HL-60/S4 treated with phorbol 12-myristate 13-acetate at 8.2 ng/mL for 4 days and 3 days (cell line): ENCODE measurements around the gene MTCH2.
"Not testable (repeated sequence)": the region's sequence is repeated elsewhere in the genome, so short reads cannot be mapped to it uniquely, and the experiment has no call there.

Experiments
- in situ Hi-C: fragments of 300-500 bp; cut with MboI; formaldehyde crosslinking; loops from 2 replicates; pipeline ENCODE4 v1.15.0; 2022; ENCODE audit warnings: low sequenced_read_pairs

Gene MTCH2

DNA sequence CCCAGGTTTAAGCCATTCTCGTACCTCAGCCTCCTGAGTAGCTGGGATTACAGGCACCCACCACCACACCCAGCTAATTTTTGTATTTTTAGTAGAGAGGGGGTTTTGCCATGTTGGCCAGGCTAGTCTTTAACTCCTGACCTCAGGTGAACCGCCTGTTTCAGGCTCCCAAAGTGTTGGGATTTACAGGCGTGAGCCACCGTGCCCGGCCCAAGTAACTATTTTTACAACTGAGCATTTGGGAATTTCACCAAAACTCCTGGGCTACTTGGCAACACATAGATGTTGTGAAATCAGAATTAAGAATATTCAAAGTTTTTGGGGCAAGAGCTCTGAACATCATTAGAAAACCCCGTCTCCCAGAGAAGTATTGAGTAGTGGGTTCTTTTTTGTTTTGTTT, 1.9 kb downstream of the MTCH2 start:
- in situ Hi-C loops = not testable (repeated sequence)

DNA sequence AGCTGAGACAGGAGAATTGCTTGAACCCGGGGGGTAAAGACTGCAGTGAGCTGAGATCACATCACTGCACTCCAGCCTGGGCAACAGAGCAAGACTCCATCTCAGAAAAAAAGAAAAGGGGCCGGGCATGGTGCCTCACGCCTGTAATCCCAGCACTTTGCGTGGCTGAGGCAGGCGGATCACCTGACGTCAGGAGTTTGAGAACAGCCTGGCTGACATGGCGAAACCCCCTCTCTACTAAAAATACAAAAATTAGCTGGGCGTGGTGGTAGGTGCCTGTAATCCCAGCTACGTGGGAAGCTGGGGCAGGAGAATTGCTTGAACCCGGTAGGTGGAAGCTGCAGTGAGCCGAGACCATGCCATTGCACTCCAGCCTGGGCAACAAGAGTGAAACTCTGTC, 6.0 kb downstream of the MTCH2 start:
- in situ Hi-C loops = not testable (repeated sequence)

GRCh38 chr11:47631473-47631872, 10.9 kb downstream of the MTCH2 start:
- in situ Hi-C loops = no loop called here

DNA sequence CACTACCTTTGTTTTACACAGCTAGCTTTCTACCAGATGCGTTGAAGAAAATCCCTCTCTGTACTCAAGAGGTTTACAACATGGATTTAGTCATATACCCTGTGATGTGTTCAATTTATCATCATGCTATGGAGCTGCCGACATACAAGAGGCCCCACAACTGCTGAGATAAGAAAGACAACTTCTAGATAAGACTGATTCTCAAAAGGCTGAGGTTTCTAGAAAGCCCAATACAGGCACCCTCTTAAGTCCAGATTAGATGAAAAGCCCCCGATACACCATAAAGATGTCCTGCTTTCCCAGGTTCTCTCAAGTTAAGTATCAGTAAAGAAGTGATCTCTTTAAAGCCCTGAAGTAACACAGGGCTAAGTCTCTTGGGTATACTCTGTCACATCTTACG, 14.3 kb downstream of the MTCH2 start:
- in situ Hi-C loops = no loop called here

GRCh38 chr11:47626234-47626633, 16.1 kb downstream of the MTCH2 start:
- in situ Hi-C loops = no loop called here

DNA sequence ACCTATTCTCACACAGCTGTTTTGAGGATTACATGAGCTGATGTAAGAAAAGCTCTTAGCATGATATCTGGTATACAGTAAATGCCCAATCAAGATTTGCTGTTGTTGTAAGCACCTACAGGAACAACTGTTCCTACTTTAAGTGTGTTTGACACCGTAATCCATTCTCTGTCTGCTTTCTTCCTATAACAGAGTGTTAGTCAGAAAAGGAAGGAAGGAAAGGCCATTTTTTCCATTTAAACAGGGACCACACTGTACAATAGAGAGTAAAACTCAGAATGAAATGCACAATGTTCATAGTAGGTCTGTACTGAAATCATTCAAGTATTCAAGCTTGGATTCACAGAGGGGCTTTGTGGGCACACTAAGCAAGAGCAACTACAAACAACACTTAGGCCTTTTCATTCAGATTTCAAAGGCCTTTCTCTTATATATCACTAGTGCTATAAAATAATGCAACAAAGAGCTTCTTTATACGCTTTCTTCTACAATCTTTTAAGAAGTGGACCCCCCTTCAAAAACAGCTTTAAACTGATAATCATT, 21.5 kb downstream of the MTCH2 start:
- in situ Hi-C loops = no loop called here

DNA sequence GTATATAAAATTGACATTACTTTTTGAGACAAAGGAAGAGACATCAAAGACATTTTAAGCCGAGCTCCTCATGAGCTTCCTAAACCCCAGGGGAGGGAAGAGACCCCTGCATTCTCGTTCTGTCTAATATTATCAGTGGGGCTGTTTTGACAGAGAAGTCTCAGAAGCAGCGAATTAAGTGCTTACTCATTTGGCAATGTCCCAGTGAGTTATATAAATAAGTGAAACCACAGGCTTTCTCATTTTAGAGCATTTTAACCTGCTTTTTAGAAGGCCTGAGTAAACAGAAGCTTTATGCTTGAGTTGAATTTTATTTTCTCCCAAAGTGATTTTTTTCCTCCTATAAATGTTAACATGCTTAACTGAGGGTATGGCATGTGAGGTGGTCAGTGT, 24.9 kb downstream of the MTCH2 start:
- in situ Hi-C loops = no loop called here

DNA sequence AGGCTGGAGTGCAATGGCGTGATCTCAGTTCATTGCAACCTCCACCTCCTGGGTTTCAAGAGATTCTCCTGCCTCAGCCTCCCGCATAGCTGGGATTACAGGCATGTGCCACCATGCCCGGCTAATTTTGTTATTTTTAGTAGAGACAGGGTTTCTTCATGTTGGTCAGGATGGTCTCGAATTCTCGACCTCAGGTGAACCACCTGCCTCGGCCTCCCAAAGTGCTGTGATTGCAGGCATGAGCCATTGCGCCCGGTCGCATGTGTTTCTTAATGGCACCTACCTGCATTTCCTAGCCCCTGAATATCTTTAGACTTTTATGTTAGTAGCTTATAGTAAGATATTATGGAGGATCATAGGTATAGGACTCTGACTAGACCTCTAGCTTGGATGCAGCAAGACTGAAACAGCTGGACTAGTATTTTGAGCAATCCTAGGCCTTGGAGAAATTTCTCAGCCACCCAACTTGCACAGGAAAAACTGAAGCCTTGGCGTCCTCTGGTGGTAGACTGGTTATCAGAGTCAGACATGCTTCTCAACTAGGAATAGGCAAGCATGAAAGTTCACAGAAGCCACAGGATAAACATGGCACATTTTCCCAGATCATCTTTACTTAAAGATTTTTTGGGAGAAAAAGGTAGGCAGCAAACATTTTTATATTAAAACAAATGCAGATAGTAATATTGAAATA, 25.5 kb downstream of the MTCH2 start:
- in situ Hi-C loops = no loop called here

DNA sequence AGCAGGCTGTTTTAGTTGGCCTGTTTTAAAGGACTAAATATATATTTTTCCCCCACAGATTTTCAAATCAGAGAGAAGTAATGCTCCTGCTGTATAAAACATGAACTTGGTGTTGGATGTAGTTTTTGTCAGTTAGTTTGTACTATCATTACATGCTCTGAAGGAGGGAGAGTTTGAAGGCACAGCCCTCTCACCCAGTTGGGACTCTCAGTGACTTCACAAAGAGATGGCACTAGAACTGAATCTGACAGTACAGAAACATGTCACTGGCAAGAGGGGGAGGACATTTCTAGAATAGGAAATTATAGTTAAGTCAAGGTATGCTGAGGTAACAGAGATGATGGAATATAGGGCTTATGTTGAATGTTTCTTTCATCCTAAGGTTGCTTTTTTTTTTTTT, 27.1 kb downstream of the MTCH2 start:
- in situ Hi-C loops = no loop called here

- in situ Hi-C loops = no loop called here
These were observed 31.0 kb downstream of the MTCH2 start for GRCh38 chr11:47611348-47611794.

- in situ Hi-C loops = no loop called here
These were observed 32.7 kb downstream of the MTCH2 start for GRCh38 chr11:47609675-47610074.

DNA sequence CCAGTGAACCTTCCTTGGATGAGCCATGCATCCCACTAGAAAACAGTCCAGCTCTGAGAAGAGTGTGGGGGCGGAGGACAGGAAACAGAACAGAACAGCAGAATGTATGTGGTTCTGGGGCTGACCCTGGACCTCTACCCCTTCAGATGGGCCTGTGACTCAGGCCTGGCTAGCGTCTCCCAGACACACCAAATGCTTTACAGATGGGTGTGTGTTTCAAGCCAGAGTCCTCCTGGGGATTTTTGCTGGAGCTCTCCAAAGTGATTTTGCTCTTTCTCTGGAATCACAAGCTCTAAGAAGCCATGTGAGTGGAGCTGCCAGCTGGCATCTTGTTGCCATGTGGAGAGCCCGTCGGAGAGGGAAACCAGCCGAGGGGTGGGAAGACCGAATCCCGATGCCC, 35.0 kb downstream of the MTCH2 start:
- in situ Hi-C loops = no loop called here

- in situ Hi-C loops = no loop called here
These were observed 35.6 kb downstream of the MTCH2 start for GRCh38 chr11:47606731-47607130.

DNA sequence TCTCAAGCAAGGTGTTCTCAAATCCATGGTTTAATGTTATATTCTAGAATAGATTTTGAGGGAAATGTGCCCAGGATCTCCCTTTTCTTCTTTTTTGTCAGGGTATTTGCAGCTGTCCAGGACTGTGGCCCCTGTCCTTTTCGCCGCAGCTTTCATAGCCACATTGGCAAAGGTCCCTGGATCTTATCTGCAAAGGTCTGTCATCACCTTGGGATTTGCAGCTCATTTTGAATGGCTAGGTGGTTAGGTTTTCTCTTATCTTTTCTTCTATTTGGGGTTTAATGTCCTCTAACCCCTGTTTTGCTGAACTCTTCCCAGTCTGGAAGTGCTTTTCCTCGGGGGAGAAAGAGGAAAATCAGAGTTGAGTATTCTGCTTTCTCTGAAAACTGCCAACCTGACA, 36.4 kb downstream of the MTCH2 start:
- in situ Hi-C loops = no loop called here

GRCh38 chr11:47603295-47603694, 39.1 kb downstream of the MTCH2 start:
- in situ Hi-C loops = no loop called here

DNA sequence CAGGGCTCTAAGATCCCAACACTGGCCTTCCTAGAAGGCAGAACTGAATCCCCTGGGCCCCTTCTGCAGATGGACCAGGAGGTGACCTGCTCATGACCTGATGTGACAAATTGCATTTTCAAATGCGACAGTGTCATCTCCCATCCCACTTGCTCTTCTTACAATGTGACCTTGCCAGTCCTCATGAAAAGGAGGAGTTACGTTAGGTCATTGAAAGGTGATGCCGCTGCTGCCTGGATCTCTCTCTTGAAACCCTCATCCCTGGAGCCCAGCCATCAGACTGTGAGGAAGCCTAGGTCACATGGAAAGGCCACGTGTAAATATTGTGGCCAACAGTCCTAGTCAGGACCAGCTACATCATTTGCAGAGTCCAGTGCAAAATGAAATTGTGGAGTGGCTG, 42.5 kb downstream of the MTCH2 start:
- in situ Hi-C loops = no loop called here

DNA sequence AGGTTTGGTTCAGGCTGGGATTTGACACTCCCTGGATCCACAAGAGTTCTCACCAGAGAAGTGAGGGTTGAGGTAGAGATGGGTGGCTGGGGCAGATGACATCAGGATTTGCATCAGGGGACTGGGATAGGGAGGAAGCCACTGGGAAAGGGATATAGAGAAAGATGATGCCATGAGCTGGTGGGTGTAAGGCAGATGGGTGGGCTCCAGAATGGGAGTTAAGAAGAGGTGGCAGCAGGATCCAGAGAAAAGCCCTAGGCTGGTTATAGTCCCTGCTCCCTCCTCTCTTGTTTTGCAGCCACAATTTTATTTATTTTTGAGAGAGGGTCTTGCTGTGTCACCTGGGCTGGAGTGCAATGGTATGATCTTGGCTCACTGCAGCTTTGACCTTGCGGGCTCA, 46.4 kb downstream of the MTCH2 start:
- in situ Hi-C loops = no loop called here

DNA sequence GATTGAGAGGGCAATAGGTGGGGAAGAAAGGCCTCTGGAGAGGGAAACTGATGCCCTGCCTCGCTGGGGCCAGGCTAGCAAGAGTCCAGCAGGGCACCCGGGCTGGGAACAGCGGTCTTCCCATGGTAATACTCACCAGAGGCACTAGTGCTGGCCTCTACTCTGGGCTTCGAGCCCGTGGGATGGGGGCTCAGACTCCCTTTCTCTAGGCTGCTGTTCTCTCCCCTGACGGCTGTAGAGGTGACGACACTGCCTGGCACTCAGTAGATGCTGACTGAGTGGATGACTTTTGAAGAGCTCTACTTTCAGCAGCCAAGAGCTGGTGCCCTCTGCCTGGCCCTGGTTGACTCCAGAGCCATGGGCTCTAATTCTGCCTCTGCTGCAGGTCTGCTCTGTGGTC, 47.3 kb downstream of the MTCH2 start:
- in situ Hi-C loops = no loop called here

GRCh38 chr11:47593934-47594855, 48.2 kb downstream of the MTCH2 start, which contains the start of gene C1QTNF4:
TSS of gene C1QTNF4 (minus strand) at chr11:47594411. CDS start at chr11:47590810, 3,601 bp downstream.
- in situ Hi-C loops = no loop called here

- in situ Hi-C loops = no loop called here
These were observed 48.8 kb downstream of the MTCH2 start for GRCh38 chr11:47593492-47593933.

DNA sequence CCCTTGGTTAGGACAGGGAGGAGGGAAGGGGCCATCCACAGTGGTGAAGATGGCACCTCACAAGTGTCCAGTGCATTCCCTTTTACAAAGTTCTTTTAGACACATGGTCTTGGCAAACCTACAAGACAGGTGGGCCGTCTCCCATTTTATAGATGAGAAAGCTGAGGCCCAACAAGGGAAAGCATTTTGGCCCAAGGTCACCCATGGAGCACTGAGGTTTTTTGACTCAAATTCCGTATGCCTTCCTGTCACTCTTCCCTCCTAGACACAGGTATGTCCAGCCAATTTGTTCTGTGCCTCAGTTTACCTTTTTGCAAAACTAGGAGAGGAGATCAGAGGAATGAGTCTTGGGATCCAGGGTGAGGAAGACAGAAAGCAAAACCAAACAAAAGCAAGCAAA, 49.4 kb downstream of the MTCH2 start:
- in situ Hi-C loops = no loop called here

DNA sequence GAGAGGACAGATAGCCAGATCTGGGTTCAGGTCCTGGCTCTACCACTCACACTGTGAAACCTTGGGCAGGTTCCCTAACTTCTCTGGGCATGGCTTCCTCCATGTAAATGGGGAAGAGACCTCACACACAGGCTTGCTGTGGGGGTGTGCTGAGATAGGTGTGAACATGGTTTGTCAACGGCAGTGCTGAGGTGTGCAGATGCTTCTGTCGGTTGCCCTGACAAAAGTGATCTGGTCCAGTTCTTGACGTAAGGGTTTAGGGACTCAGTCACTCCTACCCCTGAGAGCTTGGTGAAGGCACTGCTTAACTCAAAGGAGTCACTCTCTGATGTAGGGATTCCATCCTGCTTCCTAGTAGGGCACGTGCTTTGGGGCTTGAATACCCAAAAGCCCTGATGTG, 50.1 kb downstream of the MTCH2 start:
- in situ Hi-C loops = no loop called here
